Activated B cell treated with CpG ODN at 0.5 μM for 24 hours (primary cell): ENCODE results near the gene ALG6. TPM values are rescaled to one million over a fixed set of nuclear protein-coding genes. Genes with fewer than 3 reads are reported as not detected.
A peak's percentile ranks its signal among the peaks of the same experiment; 100 is the strongest.

ENCODE experiments used
- ATAC-seq: fragments of 200-7000 bp; cut with Tn5 transposase; one replicate; pipeline ENCODE4 v1.10.0; 2021; ENCODE audit warnings: low read depth, mild to moderate bottlenecking, moderate library complexity
- CTCF ChIA-PET: fragments of 350-600 bp; sonication (Branson Sonifier 250); formaldehyde crosslinking; loops from one replicate; lab custom pipeline; 2021; ENCODE audit warnings: antibody characterized with exemption; lab: Charles Lee
- POLR2A ChIA-PET: fragments of 350-600 bp; sonication (Branson Sonifier 250); formaldehyde crosslinking; loops from one replicate; lab custom pipeline; 2021; ENCODE audit warnings: antibody characterized with exemption; lab: Charles Lee
- DNase-seq: peaks from one replicate; pipeline ENCODE4 v3.0.0; 2022
- H3K27ac Mint-ChIP-seq: one replicate; pipeline ENCODE4 v1.8.0; 2020; ENCODE audit warnings: mixed read lengths
- H3K27me3 Mint-ChIP-seq: one replicate; pipeline ENCODE4 v1.8.0; 2021; ENCODE audit warnings: mixed read lengths
- H3K36me3 Mint-ChIP-seq: one replicate; pipeline ENCODE4 v1.8.0; 2021; ENCODE audit warnings: low read depth, mixed read lengths
- H3K4me1 Mint-ChIP-seq: one replicate; pipeline ENCODE4 v1.8.0; 2021; ENCODE audit warnings: mixed read lengths
- H3K4me3 Mint-ChIP-seq: one replicate; pipeline ENCODE4 v1.8.0; 2020; ENCODE audit warnings: mild to moderate bottlenecking, mixed read lengths
- H3K9me3 Mint-ChIP-seq: one replicate; pipeline ENCODE4 v1.8.0; 2020; ENCODE audit warnings: mixed read lengths
- intact Hi-C: fragments of 100-400 bp; cut with micrococcal nuclease; formaldehyde crosslinking; loops from one replicate; pipeline ENCODE4 v1.15.1; 2024
- total RNA-seq: library from RNA; stranded (reverse); gene quantifications from 2 replicates; pipeline ENCODE4 v1.2.3, GENCODE V29; 2022
- TF ChIP-seq, protein P1 (sequence below): fragments of 200-600 bp; IDR thresholded peaks from one replicate; pipeline ENCODE4 v1.8.0; 2022; ENCODE audit warnings: antibody characterized with exemption, mild to moderate bottlenecking

ALG6 gene
- total RNA-seq, 1 donor from 2014 or later, result 21.5 TPM

DNA sequence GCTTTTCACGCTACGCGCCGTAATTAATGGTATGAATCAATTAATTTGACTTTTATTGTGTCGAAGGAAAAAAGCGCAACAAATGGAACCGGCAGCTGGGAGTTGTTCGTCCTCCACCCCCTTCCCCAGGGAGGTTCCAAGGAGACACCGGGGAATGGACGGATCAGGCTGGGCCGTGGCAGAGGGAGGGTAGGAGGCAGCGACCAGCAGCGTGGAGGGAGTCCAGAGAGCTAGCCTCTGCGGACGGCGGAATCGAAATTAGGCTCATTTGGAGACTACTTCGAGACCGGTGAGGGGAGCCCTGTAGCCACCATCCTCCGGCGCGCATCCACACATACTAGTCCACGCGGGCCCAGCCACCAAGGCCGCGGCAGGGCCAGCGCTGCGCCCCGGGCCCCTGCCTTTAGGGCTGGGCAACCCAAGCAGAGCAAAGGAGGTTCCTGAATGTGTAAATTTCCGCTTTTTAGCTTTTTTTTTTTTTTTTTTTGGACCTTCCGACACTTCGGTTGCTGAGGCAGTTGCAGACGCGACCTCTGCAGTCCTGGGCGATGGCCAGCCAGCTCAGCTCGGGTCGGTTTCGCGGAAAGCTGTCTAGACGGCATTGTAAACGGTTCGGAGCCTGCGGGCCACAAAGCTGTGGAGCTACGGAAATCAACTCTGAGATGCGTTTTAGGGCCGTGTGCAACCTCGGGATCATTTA, 47.3 kb upstream of the ALG6 start:
- TF ChIP-seq, protein P1, sequence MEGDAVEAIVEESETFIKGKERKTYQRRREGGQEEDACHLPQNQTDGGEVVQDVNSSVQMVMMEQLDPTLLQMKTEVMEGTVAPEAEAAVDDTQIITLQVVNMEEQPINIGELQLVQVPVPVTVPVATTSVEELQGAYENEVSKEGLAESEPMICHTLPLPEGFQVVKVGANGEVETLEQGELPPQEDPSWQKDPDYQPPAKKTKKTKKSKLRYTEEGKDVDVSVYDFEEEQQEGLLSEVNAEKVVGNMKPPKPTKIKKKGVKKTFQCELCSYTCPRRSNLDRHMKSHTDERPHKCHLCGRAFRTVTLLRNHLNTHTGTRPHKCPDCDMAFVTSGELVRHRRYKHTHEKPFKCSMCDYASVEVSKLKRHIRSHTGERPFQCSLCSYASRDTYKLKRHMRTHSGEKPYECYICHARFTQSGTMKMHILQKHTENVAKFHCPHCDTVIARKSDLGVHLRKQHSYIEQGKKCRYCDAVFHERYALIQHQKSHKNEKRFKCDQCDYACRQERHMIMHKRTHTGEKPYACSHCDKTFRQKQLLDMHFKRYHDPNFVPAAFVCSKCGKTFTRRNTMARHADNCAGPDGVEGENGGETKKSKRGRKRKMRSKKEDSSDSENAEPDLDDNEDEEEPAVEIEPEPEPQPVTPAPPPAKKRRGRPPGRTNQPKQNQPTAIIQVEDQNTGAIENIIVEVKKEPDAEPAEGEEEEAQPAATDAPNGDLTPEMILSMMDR, result no peak
- ATAC-seq (no peak), DNase-seq (peak; percentile 15)
- CTCF ChIA-PET, result no interaction called here
- intact Hi-C loops, result loop anchor here (5.0 kb wide), 1 partner anchor 202 kb away; the partner anchor contains the start of genes EFCAB7 and ITGB3BP
- Mint-ChIP-seq H3K9me3 (peaks cover 5% of the 10 kb centered on the region), H3K4me1 (peaks cover 31% of the 10 kb centered on the region), H3K27me3 (peaks cover 56% of the 10 kb centered on the region), H3K36me3 (peaks cover 7% of the 10 kb centered on the region), H3K27ac (peak overlapping the region; percentile 20), H3K4me3 (peak overlapping the region; percentile 57)
- POLR2A ChIA-PET, result interaction anchor here (0.6 kb wide), 2 partner anchors 11 to 884 kb away, joined by 3 read pairs; no protein-coding TSS in a partner anchor

DNA sequence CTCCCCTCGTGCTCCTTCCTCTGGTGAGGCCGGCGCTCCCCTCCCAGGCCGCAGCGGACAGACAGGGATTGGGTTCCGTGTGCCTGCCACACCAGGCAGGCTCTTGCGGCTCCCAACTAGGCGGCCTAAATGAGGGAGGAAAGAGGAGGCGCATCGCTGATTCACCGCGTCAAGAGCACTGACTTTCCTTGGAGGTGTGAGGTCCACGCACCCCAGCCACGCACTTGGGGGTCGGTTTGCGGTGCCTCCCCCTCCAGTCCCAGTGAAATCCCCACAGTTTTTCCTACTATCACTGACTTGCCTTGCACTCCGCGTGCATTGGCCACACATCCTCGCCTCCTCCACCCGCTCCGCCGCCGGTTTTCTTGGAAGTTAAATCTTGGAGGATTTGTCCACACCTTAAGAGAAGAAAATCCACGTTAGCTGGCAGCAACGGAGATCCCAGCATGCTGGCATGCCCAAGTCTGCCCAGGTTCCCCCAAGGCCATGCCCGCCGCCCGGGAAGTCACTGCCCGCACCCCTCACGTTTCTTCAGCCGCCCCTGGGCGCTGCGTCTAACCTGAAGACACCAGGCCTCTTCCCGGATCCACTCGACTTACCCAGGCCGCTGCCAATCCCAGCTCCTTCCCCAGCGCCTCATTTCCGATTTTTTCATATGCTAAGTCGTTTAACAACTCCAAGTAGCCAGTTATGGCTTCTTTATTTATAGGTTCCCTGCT, 46.2 kb upstream of the ALG6 start:
- Mint-ChIP-seq H3K9me3 (peaks cover 6% of the 10 kb centered on the region), H3K4me1 (peaks cover 31% of the 10 kb centered on the region), H3K36me3 (peaks cover 7% of the 10 kb centered on the region), H3K4me3 (peak overlapping the region; percentile 77), H3K27me3 (peaks cover 52% of the 10 kb centered on the region), H3K27ac (peak overlapping the region; percentile 77)
- intact Hi-C loops, result loop anchor here (5.0 kb wide), 1 partner anchor 201 kb away; the partner anchor contains the start of genes EFCAB7 and ITGB3BP
- no peak for ATAC-seq
- TF ChIP-seq, protein P1, result no peak
- DNase-seq, result peak; percentile 17
- ChIA-PET POLR2A (interaction anchor here (0.6 kb wide), 1 partner anchor 885 kb away, joined by 3 read pairs; no protein-coding TSS in a partner anchor), CTCF (no interaction called here)

DNA sequence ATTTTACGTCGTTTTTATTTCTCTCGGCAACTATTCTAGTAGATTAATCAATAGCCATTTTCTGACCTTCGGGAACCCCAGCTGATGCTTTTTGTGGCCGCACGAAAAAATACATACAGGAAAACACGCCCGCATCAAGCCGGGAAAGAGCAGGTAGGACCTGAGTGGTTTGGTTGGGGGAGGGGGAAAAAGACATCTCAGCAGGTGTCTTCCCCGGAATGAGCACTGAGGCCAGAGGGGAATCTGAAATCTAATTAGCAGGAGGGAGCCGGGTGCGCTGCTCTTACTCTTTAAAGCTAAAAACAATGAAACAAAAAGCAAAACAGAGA, 45.7 kb upstream of the ALG6 start:
- peaks cover 7% of the 10 kb centered on the region for H3K36me3 Mint-ChIP-seq
- intact Hi-C loops, result loop anchor here (2.0 to 5.0 kb wide), 2 partner anchors 45 to 201 kb away; partner anchors contain the start of genes ALG6, EFCAB7 and ITGB3BP
- TF ChIP-seq, protein P1, result no peak
- H3K27ac Mint-ChIP-seq, result peak overlapping the region; percentile 77
- ChIA-PET POLR2A (no interaction called here), CTCF (no interaction called here)
- peaks cover 31% of the 10 kb centered on the region for H3K4me1 Mint-ChIP-seq
- ATAC-seq (no peak), DNase-seq (no peak)
- H3K4me3 Mint-ChIP-seq, result peak overlapping the region; percentile 77
- peaks cover 6% of the 10 kb centered on the region for H3K9me3 Mint-ChIP-seq
- H3K27me3 Mint-ChIP-seq, result peaks cover 52% of the 10 kb centered on the region

DNA sequence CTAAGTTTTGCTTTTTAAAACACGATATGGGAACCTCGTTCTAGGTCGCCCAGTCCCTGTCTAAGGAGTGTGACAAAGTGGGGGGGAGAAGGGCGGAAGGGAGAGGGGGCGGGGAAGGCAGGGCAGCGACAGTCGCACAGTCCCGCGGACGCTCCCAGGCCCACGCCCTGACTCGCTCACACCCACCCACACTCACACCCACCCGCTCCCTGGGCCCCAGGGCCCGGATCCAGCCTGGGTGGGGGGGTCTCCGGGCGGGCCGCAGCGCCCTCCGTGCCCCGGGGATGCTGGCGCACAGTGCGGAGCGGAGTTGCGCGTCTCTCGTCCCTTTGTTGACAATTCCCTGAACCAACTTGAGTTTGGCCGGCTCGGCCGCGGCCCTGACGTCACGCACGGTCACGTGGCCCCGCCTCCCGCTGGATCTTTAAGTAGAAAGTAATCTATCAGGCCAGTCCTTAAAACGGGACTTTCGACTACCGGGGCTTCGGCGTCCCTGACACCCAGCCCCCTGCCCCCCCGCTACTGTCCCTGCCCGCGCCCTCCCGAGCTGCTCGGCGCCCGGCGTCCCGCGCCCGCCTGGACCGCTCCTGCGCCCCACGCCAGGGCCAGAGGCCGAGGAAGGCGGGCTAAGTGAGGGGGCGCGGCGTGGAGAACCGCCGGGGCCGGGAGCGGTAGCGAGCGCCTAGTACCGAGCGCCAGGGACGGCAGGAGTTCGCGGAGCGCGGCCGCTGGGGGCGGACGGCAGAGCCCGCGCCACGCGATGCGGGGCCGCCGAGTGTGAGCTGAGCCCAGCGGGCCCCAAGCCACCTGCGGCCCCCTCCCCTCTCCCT, 45.1 kb upstream of the ALG6 start, which contains the start of gene FOXD3:
TSS of gene FOXD3 (plus strand) at position 454 of the 830 bp plus-strand sequence. CDS start 492 bp downstream, outside the sequence.
- POLR2A ChIA-PET, result no interaction called here
- DNase-seq (peak; percentile 31), ATAC-seq (peak; percentile 39)
- H3K4me3 Mint-ChIP-seq, result peak within 1 kb of the TSS; percentile 78
- peaks cover 6% of the 10 kb centered on the region for H3K9me3 Mint-ChIP-seq
- H3K27ac Mint-ChIP-seq, result peak within 1 kb of the TSS; percentile 77
- TF ChIP-seq, protein P1, result no peak
- peaks cover 7% of the 10 kb centered on the region for H3K36me3 Mint-ChIP-seq
- peaks cover 31% of the 10 kb centered on the region for H3K4me1 Mint-ChIP-seq
- H3K27me3 Mint-ChIP-seq, result peaks cover 57% of the 10 kb centered on the region
- CTCF ChIA-PET, result no interaction called here
- intact Hi-C loops, result loop anchor here (2.0 to 5.0 kb wide), 2 partner anchors 44 to 200 kb away; partner anchors contain the start of genes ALG6, EFCAB7 and ITGB3BP
